ENCODE results near the gene BCKDHA. TPM values are rescaled to one million over a fixed set of nuclear protein-coding genes. Genes with fewer than 3 reads are reported as not detected.

Gene BCKDHA
- total RNA-seq, 1 donor from 2014 or later = 22.6 TPM

DNA sequence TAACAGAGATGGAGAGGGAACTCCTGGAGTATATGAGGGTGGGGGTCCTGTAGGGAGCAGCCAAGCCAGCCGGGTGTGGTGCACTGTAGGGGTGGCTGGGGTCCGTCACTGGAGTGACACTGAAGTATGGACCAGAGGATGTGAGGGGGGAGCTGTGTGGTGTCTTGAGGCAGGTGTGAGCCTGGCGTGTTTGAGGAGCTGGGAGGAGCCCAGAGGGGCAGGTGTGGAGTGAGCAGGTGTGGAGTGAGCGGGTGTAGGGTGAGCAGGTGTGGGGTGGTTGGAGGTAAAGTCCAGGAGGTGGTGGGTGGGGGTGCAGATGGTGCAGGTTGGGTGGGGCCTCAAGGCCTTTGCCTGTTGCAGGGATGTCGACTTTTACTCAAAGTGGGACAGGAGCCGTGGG is 23.7 kb downstream of the BCKDHA start:
- H3K27ac Mint-ChIP-seq = no peak overlapping the region
- TF ChIP-seq, protein P1, sequence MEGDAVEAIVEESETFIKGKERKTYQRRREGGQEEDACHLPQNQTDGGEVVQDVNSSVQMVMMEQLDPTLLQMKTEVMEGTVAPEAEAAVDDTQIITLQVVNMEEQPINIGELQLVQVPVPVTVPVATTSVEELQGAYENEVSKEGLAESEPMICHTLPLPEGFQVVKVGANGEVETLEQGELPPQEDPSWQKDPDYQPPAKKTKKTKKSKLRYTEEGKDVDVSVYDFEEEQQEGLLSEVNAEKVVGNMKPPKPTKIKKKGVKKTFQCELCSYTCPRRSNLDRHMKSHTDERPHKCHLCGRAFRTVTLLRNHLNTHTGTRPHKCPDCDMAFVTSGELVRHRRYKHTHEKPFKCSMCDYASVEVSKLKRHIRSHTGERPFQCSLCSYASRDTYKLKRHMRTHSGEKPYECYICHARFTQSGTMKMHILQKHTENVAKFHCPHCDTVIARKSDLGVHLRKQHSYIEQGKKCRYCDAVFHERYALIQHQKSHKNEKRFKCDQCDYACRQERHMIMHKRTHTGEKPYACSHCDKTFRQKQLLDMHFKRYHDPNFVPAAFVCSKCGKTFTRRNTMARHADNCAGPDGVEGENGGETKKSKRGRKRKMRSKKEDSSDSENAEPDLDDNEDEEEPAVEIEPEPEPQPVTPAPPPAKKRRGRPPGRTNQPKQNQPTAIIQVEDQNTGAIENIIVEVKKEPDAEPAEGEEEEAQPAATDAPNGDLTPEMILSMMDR (IDR thresholded peaks at IDR 0.05; ENCODE audit: unreplicated experiment) = no peak
- peaks cover 32% of the 10 kb centered on the region for H3K36me3 Mint-ChIP-seq
- no peak for DNase-seq (ENCODE audit: low spot score in 2 of 2, unreplicated experiment in 2 of 2)
- H3K4me1 Mint-ChIP-seq = no peaks in the 10 kb centered on the region
- no peaks in the 10 kb centered on the region for H3K27me3 Mint-ChIP-seq (ENCODE audit: low read depth)
- no peak overlapping the region for H3K4me3 Mint-ChIP-seq
- no peaks in the 10 kb centered on the region for H3K9me3 Mint-ChIP-seq

DNA sequence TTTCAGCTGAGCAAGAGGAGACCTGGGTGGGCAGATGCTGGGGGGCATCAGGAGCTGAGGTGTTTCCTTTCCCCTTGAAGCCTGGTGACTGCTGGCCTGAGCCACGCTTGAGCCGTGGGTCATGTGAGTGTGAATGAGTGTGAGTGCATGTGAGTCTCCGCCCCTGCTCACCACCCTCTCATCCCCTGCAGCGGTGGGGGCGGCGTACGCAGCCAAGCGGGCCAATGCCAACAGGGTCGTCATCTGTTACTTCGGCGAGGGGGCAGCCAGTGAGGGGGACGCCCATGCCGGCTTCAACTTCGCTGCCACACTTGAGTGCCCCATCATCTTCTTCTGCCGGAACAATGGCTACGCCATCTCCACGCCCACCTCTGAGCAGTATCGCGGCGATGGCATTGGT is 24.4 kb downstream of the BCKDHA start:
- no peak for DNase-seq (ENCODE audit: low spot score in 2 of 2, unreplicated experiment in 2 of 2)
- TF ChIP-seq, protein P1 (IDR thresholded peaks at IDR 0.05; ENCODE audit: unreplicated experiment) = no peak
- H3K27ac Mint-ChIP-seq = no peak overlapping the region
- H3K9me3 Mint-ChIP-seq = no peaks in the 10 kb centered on the region
- no peak overlapping the region for H3K4me3 Mint-ChIP-seq
- no peaks in the 10 kb centered on the region for H3K27me3 Mint-ChIP-seq (ENCODE audit: low read depth)
- H3K36me3 Mint-ChIP-seq = peaks cover 31% of the 10 kb centered on the region
- peaks cover 5% of the 10 kb centered on the region for H3K4me1 Mint-ChIP-seq

DNA sequence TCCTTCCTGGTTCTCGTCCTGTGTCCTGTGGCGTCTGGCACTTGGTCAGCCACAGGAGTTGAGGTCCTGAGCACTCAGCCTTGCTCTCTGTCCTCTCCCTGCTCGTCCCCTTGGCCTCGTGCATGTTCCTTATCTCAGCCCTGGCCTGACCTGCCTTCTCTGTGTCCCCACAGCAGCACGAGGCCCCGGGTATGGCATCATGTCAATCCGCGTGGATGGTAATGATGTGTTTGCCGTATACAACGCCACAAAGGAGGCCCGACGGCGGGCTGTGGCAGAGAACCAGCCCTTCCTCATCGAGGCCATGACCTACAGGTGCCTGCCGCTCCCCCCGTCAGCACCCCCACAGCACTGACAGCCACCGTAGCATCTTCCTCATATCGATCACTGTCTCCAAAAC is 24.8 kb downstream of the BCKDHA start:
- peaks cover 8% of the 10 kb centered on the region for H3K4me1 Mint-ChIP-seq
- TF ChIP-seq, protein P1 (IDR thresholded peaks at IDR 0.05; ENCODE audit: unreplicated experiment) = no peak
- H3K9me3 Mint-ChIP-seq = no peaks in the 10 kb centered on the region
- H3K4me3 Mint-ChIP-seq = no peak overlapping the region
- H3K27ac Mint-ChIP-seq = no peak overlapping the region
- H3K27me3 Mint-ChIP-seq (ENCODE audit: low read depth) = no peaks in the 10 kb centered on the region
- H3K36me3 Mint-ChIP-seq = peaks cover 27% of the 10 kb centered on the region
- no peak for DNase-seq (ENCODE audit: low spot score in 2 of 2, unreplicated experiment in 2 of 2)

DNA sequence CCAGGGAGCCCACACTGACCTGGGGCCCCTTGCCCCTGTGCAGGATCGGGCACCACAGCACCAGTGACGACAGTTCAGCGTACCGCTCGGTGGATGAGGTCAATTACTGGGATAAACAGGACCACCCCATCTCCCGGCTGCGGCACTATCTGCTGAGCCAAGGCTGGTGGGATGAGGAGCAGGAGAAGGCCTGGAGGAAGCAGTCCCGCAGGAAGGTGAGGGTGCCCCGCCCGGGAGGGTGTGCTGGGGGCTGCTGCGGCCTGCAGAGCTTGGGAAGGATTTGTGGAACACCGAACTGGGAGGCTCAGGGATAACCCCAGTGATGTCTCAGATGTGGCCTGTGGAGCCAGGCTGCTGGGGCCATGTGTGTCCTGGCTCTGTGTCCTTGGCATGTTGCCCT is 25.3 kb downstream of the BCKDHA start:
- no peak overlapping the region for H3K27ac Mint-ChIP-seq
- TF ChIP-seq, protein P1 (IDR thresholded peaks at IDR 0.05; ENCODE audit: unreplicated experiment) = no peak
- no peaks in the 10 kb centered on the region for H3K9me3 Mint-ChIP-seq
- H3K4me1 Mint-ChIP-seq = peaks cover 13% of the 10 kb centered on the region
- DNase-seq (ENCODE audit: low spot score in 2 of 2, unreplicated experiment in 2 of 2) = no peak
- H3K4me3 Mint-ChIP-seq = no peak overlapping the region
- peaks cover 26% of the 10 kb centered on the region for H3K36me3 Mint-ChIP-seq
- no peaks in the 10 kb centered on the region for H3K27me3 Mint-ChIP-seq (ENCODE audit: low read depth)

DNA sequence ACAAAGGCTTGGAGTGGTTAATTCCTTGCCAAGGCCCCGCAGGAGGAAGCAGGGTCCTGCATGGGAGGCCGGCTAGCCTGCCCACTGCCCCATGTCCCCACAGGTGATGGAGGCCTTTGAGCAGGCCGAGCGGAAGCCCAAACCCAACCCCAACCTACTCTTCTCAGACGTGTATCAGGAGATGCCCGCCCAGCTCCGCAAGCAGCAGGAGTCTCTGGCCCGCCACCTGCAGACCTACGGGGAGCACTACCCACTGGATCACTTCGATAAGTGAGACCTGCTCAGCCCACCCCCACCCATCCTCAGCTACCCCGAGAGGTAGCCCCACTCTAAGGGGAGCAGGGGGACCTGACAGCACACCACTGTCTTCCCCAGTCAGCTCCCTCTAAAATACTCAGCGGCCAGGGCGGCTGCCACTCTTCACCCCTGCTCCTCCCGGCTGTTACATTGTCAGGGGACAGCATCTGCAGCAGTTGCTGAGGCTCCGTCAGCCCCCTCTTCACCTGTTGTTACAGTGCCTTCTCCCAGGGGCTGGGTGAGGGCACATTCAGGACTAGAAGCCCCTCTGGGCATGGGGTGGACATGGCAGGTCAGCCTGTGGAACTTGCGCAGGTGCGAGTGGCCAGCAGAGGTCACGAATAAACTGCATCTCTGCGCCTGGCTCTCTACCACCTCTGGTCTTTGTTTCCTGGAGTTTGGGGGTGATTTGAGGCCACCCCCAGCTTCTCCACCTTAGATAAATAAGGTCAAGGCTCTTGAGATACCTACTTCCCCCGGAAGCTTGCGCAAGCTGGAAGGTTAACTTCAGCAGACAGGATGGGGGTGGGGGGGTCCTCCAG is 26.9 kb downstream of the BCKDHA start:
- H3K27me3 Mint-ChIP-seq (ENCODE audit: low read depth) = no peaks in the 10 kb centered on the region
- peaks cover 20% of the 10 kb centered on the region for H3K4me1 Mint-ChIP-seq
- H3K36me3 Mint-ChIP-seq = peaks cover 20% of the 10 kb centered on the region
- TF ChIP-seq, protein P1 (IDR thresholded peaks at IDR 0.05; ENCODE audit: unreplicated experiment) = no peak
- no peak overlapping the region for H3K4me3 Mint-ChIP-seq
- H3K9me3 Mint-ChIP-seq = no peaks in the 10 kb centered on the region
- no peak for DNase-seq (ENCODE audit: low spot score in 2 of 2, unreplicated experiment in 2 of 2)
- H3K27ac Mint-ChIP-seq = no peak overlapping the region

Measured in mesothelial cell of epicardium (in vitro differentiated cells).